ENCODE measurements around the gene CACNA2D3. TPM values are rescaled to one million over a fixed set of nuclear protein-coding genes. Genes with fewer than 3 reads are reported as not detected.

Gene CACNA2D3
- total RNA-seq, 1 donor from 2014 or later = 0.29 TPM

GRCh38 chr3:55069950-55070349 is 947.6 kb downstream of the CACNA2D3 start:
- Mint-ChIP-seq H3K4me3 (ENCODE audit: low read depth) (no peak overlapping the region), H3K36me3 (ENCODE audit: insufficient read depth) (no peaks in the 10 kb centered on the region), H3K4me1 (ENCODE audit: low read depth) (peaks cover 3% of the 10 kb centered on the region), H3K27me3 (no peaks in the 10 kb centered on the region), H3K27ac (no peak overlapping the region), H3K9me3 (ENCODE audit: low read depth) (no peaks in the 10 kb centered on the region)
- no peak for DNase-seq (ENCODE audit: low spot score, unreplicated experiment)
- TF ChIP-seq CTCF (IDR thresholded peaks at IDR 0.05; ENCODE audit: unreplicated experiment) = no peak

- no peak for DNase-seq (ENCODE audit: low spot score, unreplicated experiment)
- Mint-ChIP-seq H3K4me1 (ENCODE audit: low read depth) (peaks cover 3% of the 10 kb centered on the region), H3K4me3 (ENCODE audit: low read depth) (no peak overlapping the region), H3K9me3 (ENCODE audit: low read depth) (no peaks in the 10 kb centered on the region), H3K27me3 (peaks cover 12% of the 10 kb centered on the region), H3K36me3 (ENCODE audit: insufficient read depth) (no peaks in the 10 kb centered on the region), H3K27ac (no peak overlapping the region)
- TF ChIP-seq CTCF (IDR thresholded peaks at IDR 0.05; ENCODE audit: unreplicated experiment) = no peak
These were observed 952.4 kb downstream of the CACNA2D3 start for GRCh38 chr3:55074796-55075195.

GRCh38 chr3:55075846-55076245 is 953.5 kb downstream of the CACNA2D3 start:
- no peak for TF ChIP-seq CTCF (IDR thresholded peaks at IDR 0.05; ENCODE audit: unreplicated experiment)
- Mint-ChIP-seq H3K9me3 (ENCODE audit: low read depth) (no peaks in the 10 kb centered on the region), H3K27me3 (peaks cover 12% of the 10 kb centered on the region), H3K36me3 (ENCODE audit: insufficient read depth) (no peaks in the 10 kb centered on the region), H3K4me3 (ENCODE audit: low read depth) (no peak overlapping the region), H3K4me1 (ENCODE audit: low read depth) (no peaks in the 10 kb centered on the region), H3K27ac (no peak overlapping the region)
- no peak for DNase-seq (ENCODE audit: low spot score, unreplicated experiment)

- Mint-ChIP-seq H3K27ac (no peak overlapping the region), H3K9me3 (ENCODE audit: low read depth) (no peaks in the 10 kb centered on the region), H3K27me3 (peaks cover 12% of the 10 kb centered on the region), H3K4me1 (ENCODE audit: low read depth) (no peaks in the 10 kb centered on the region), H3K4me3 (ENCODE audit: low read depth) (no peak overlapping the region), H3K36me3 (ENCODE audit: insufficient read depth) (no peaks in the 10 kb centered on the region)
- TF ChIP-seq CTCF (IDR thresholded peaks at IDR 0.05; ENCODE audit: unreplicated experiment) = no peak
- DNase-seq (ENCODE audit: low spot score, unreplicated experiment) = no peak
These were observed 955.4 kb downstream of the CACNA2D3 start for GRCh38 chr3:55077726-55078125.

- H3K4me1 Mint-ChIP-seq (ENCODE audit: low read depth) = no peaks in the 10 kb centered on the region
- H3K36me3 Mint-ChIP-seq (ENCODE audit: insufficient read depth) = no peaks in the 10 kb centered on the region
- TF ChIP-seq CTCF (IDR thresholded peaks at IDR 0.05; ENCODE audit: unreplicated experiment) = no peak
- no peak overlapping the region for H3K4me3 Mint-ChIP-seq (ENCODE audit: low read depth)
- H3K27ac Mint-ChIP-seq = no peak overlapping the region
- peaks cover 12% of the 10 kb centered on the region for H3K27me3 Mint-ChIP-seq
- H3K9me3 Mint-ChIP-seq (ENCODE audit: low read depth) = no peaks in the 10 kb centered on the region
- DNase-seq (ENCODE audit: low spot score, unreplicated experiment) = no peak
These were observed 956.5 kb downstream of the CACNA2D3 start for GRCh38 chr3:55078876-55079275.
